Trophoblast cell (in vitro differentiated cells and primary cell): Measurements from ENCODE around the gene RSAD2.

Source experiments
- DNase-seq, 2 donors: peaks; one replicate each; pipeline ENCODE4 v3.0.0-alpha.2; 2016
- H2AFZ ChIP-seq: 2 replicates; pipeline ENCODE4 v1.6.1; 2013; ENCODE audit warnings: low read length, moderate library complexity, mild to moderate bottlenecking; ENCODE audit not compliant: insufficient read depth, poor library complexity
- H2AK5ac ChIP-seq: 2 replicates; pipeline ENCODE4 v1.6.1; 2013; ENCODE audit warnings: mild to moderate bottlenecking, low read length
- H2BK120ac ChIP-seq: 2 replicates; pipeline ENCODE4 v1.6.1; 2013; ENCODE audit warnings: low read length, mild to moderate bottlenecking, moderate library complexity; ENCODE audit not compliant: insufficient read depth, poor library complexity
- H2BK12ac ChIP-seq: 2 replicates; pipeline ENCODE4 v1.6.1; 2013; ENCODE audit warnings: mild to moderate bottlenecking, low read length, moderate library complexity
- H2BK5ac ChIP-seq: 2 replicates; pipeline ENCODE4 v1.6.1; 2013; ENCODE audit warnings: low read length, low read depth, moderate library complexity, mild to moderate bottlenecking; ENCODE audit not compliant: poor library complexity
- H3K14ac ChIP-seq: 2 replicates; pipeline ENCODE4 v1.6.1; 2013; ENCODE audit warnings: mild to moderate bottlenecking, low read length
- H3K18ac ChIP-seq: 2 replicates; pipeline ENCODE4 v1.6.1; 2013; ENCODE audit warnings: mild to moderate bottlenecking, low read length
- H3K23ac ChIP-seq: 2 replicates; pipeline ENCODE4 v1.6.1; 2013; ENCODE audit warnings: low read length
- H3K27ac ChIP-seq: 2 replicates; pipeline ENCODE4 v1.5.1; 2013; ENCODE audit warnings: low read depth, mild to moderate bottlenecking, inconsistent platforms, low read length, moderate library complexity
- H3K27me3 ChIP-seq: 2 replicates; pipeline ENCODE4 v1.6.1; 2013; ENCODE audit warnings: inconsistent platforms, mild to moderate bottlenecking, low read length, moderate library complexity; ENCODE audit not compliant: insufficient read depth
- H3K36me3 ChIP-seq, 2 experiments: 1 replicate in 1 of 2; 2 replicates in 1 of 2; pipeline ENCODE4 v1.6.1; 2013; ENCODE audit warnings: low read length in 2 of 2, mild to moderate bottlenecking in 2 of 2, moderate library complexity in 1 of 2; ENCODE audit not compliant: insufficient read depth in 2 of 2, control insufficient read depth in 1 of 2
- H3K4ac ChIP-seq: 2 replicates; pipeline ENCODE4 v1.6.1; 2013; ENCODE audit warnings: low read depth, mild to moderate bottlenecking, low read length, moderate library complexity
- H3K4me1 ChIP-seq, 2 experiments: 1 replicate in 1 of 2; 2 replicates in 1 of 2; pipeline ENCODE4 v1.6.1; 2013; ENCODE audit warnings: low read length in 2 of 2, mild to moderate bottlenecking in 2 of 2, moderate library complexity in 1 of 2; ENCODE audit not compliant: insufficient read depth in 2 of 2, control insufficient read depth in 1 of 2
- H3K4me2 ChIP-seq: 2 replicates; pipeline ENCODE4 v1.6.1; 2013; ENCODE audit warnings: inconsistent platforms, mild to moderate bottlenecking, low read length, moderate library complexity
- H3K4me3 ChIP-seq: 2 replicates; pipeline ENCODE4 v1.5.1; 2013; ENCODE audit warnings: mild to moderate bottlenecking, low read depth, low read length, inconsistent platforms
- H3K79me1 ChIP-seq: one replicate; pipeline ENCODE4 v1.6.1; 2013; ENCODE audit warnings: low read length
- H3K79me2 ChIP-seq: 2 replicates; pipeline ENCODE4 v1.6.1; 2013; ENCODE audit warnings: low read length, mild to moderate bottlenecking; ENCODE audit not compliant: control insufficient read depth, insufficient read depth, poor library complexity
- H3K9ac ChIP-seq: 2 replicates; pipeline ENCODE4 v1.6.1; 2013; ENCODE audit warnings: mild to moderate bottlenecking, low read length
- H3K9me3 ChIP-seq: 2 replicates; pipeline ENCODE4 v1.6.1; 2013; ENCODE audit warnings: low read depth, mild to moderate bottlenecking, control low read depth, inconsistent platforms, low read length; ENCODE audit not compliant: insufficient read depth
- H4K12ac ChIP-seq: 2 replicates; pipeline ENCODE4 v1.6.1; 2013; ENCODE audit warnings: low read depth, mild to moderate bottlenecking, low read length, moderate library complexity
- H4K8ac ChIP-seq: 2 replicates; pipeline ENCODE4 v1.6.1; 2013; ENCODE audit warnings: low read depth, mild to moderate bottlenecking, low read length, moderate library complexity
- H4K91ac ChIP-seq: one replicate; pipeline ENCODE4 v1.6.1; 2013; ENCODE audit warnings: low read depth, mild to moderate bottlenecking, low read length, moderate library complexity
- WGBS: extraction: QIAGEN DNeasy Blood & Tissue Kit; methylation state at CpG from one replicate; pipeline ENCODE4 v1.1.7; 2013; ENCODE audit warnings: missing lambda C conversion rate; ENCODE audit not compliant: insufficient read length, insufficient coverage; ENCODE audit errors: extremely low coverage; 5-methylcytosine and 5-hydroxymethylcytosine counted together

RSAD2 gene

DNA sequence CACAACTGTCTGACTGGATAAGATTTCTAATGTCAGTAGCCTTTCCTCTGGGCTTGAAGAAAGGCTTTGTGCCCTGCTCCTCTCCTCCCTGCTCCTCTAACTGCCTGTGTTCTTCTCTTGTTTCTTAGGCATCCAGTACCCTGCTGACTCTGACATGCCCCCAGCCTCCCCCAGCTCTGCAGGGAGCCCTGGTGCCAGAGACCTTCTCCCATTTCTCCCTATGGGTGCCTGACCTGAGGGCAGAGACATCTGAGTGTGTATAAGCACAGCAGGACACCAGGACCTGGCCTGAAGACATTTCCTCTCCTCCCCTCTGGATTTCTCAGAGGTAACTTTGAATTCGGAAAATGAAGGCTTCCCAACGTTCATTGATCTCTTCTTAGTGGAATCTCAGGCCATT lies 63.2 kb downstream of the RSAD2 start:
- H4K91ac ChIP-seq: no peak overlapping the region
- H2BK120ac ChIP-seq: no peak overlapping the region
- H3K18ac ChIP-seq: no peak overlapping the region
- DNase-seq: no peak
- H3K4me3 ChIP-seq: no peak overlapping the region
- WGBS: no CpG with 5 or more reads among the region's 2 CpGs
- no peaks in the 10 kb centered on the region for H3K27me3 ChIP-seq
- H3K9me3 ChIP-seq: no peaks in the 10 kb centered on the region
- no peak overlapping the region for H2AFZ ChIP-seq
- no peak overlapping the region for H4K8ac ChIP-seq
- no peak overlapping the region for H3K4ac ChIP-seq
- H3K4me2 ChIP-seq: no peak overlapping the region
- no peaks in the 10 kb centered on the region for H3K79me1 ChIP-seq
- no peaks in the 10 kb centered on the region for H3K79me2 ChIP-seq
- H3K9ac ChIP-seq: no peak overlapping the region
- H3K36me3 ChIP-seq: peaks cover 3 to 9% of the 10 kb centered on the region in 2 experiments
- H3K4me1 ChIP-seq: no peaks in the 10 kb centered on the region
- no peak overlapping the region for H2BK12ac ChIP-seq
- no peak overlapping the region for H3K14ac ChIP-seq
- H3K27ac ChIP-seq: no peak overlapping the region
- peak overlapping the region; percentile 93 for H3K23ac ChIP-seq
- no peak overlapping the region for H2BK5ac ChIP-seq
- H2AK5ac ChIP-seq: no peak overlapping the region
- no peak overlapping the region for H4K12ac ChIP-seq

DNA sequence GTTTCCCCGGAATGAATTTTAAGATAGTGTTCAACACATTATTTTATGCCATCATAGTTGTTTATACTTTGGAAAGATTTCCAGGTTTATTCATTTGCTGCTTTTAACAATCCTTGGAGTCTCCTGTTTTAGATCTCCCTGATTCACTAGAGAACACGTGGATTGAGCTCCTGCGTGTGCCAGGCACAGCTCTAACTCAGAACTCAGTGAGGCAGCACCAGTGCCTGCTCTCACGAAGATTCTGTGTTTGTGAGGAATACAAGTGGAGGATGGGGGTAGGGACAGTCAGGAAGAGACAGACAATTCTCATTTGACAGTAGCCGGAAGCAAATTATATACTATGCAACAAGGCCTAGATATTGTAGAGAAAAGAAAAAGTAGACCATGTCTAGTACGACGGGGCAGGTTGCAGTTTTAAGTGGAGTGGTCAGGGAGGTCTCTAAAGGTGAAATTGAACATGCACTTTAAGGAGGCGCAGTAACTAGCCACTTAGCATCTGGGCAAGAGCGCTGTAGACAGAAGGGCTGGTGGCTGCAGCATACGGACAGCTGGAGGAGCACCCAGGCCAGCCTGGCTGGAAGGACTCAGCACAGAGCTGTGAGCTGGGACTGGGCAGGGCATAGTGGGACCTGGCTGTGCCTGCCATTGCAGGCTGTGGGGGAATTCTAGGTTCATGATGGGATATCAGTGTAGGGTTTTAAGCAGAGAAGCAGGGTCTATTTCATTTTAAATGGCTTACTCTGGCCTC lies 63.9 kb downstream of the RSAD2 start:
- Histone ChIP-seq H4K91ac (no peak overlapping the region), H3K27me3 (no peaks in the 10 kb centered on the region), H2BK5ac (no peak overlapping the region), H3K4me2 (no peak overlapping the region), H3K18ac (no peak overlapping the region), H3K9ac (no peak overlapping the region), H2AK5ac (no peak overlapping the region), H3K4me3 (no peak overlapping the region), H3K23ac (no peak overlapping the region), H4K12ac (no peak overlapping the region), H3K4ac (no peak overlapping the region), H2BK12ac (no peak overlapping the region), H3K79me1 (no peaks in the 10 kb centered on the region), H2BK120ac (no peak overlapping the region), H3K14ac (no peak overlapping the region), H2AFZ (no peak overlapping the region), H3K9me3 (no peaks in the 10 kb centered on the region), H3K36me3 (peaks cover 3 to 9% of the 10 kb centered on the region in 2 experiments), H4K8ac (no peak overlapping the region), H3K27ac (no peak overlapping the region), H3K4me1 (no peaks in the 10 kb centered on the region), H3K79me2 (no peaks in the 10 kb centered on the region)
- no peak for DNase-seq
- WGBS: no CpG with 5 or more reads among the region's 10 CpGs

DNA sequence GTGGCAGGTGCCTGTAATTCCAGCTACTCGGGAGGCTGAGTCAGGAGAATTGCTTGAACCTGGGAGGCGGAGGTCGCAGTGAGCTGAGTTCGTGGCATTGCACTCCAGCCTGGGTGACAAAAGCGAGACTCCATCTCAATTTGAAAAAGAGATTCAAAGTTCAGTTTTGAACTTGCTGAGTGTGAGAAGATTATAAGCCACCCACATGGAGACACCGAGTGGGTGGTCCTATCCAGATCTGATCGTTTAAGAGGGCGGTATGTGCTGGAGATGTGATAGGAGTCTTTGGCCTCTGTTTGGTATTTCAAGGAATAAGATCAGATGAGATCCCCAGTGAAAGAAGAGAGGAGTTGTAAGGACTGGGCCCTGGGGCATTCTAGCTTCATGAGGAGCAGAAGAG lies 65.3 kb downstream of the RSAD2 start:
- no peak for DNase-seq
- Histone ChIP-seq H3K4me1 (no peaks in the 10 kb centered on the region), H3K4me3 (no peak overlapping the region), H4K91ac (no peak overlapping the region), H2AFZ (no peak overlapping the region), H2BK5ac (no peak overlapping the region), H4K12ac (no peak overlapping the region), H2BK12ac (no peak overlapping the region), H3K27me3 (no peaks in the 10 kb centered on the region), H4K8ac (no peak overlapping the region), H3K4me2 (no peak overlapping the region), H3K36me3 (peaks cover 4 to 9% of the 10 kb centered on the region in 2 experiments), H3K4ac (no peak overlapping the region), H2BK120ac (no peak overlapping the region), H3K9ac (no peak overlapping the region), H3K27ac (no peak overlapping the region), H3K79me2 (no peaks in the 10 kb centered on the region), H3K23ac (no peak overlapping the region), H2AK5ac (no peak overlapping the region), H3K18ac (no peak overlapping the region), H3K79me1 (no peaks in the 10 kb centered on the region), H3K9me3 (no peaks in the 10 kb centered on the region), H3K14ac (no peak overlapping the region)
- WGBS: no CpG with 5 or more reads among the region's 8 CpGs

DNA sequence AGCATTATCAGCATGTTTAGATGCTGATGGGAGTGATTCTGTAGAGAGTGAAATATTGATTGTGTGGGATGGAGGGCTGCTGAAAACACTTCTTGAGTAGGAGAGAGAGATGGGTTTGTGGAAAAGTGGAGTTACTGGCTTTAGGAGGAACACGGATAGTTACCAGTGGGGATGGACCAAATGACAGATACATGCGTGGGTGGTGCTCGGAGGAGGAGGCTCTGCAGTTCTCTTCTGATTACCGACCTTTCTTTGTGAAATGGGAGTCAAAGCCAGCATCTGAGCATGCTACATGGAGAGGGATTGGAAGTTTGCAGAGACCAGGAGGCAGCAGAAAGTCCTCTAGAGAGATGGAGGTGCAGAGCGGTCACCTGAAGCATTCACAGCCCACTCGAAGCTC lies 65.9 kb downstream of the RSAD2 start:
- no peak overlapping the region for H3K4me3 ChIP-seq
- no peak overlapping the region for H3K27ac ChIP-seq
- no peak overlapping the region for H3K4ac ChIP-seq
- WGBS: no CpG with 5 or more reads among the region's 6 CpGs
- H3K18ac ChIP-seq: no peak overlapping the region
- H3K9me3 ChIP-seq: no peaks in the 10 kb centered on the region
- no peaks in the 10 kb centered on the region for H3K79me2 ChIP-seq
- H3K36me3 ChIP-seq: peaks cover 4 to 9% of the 10 kb centered on the region in 2 experiments
- no peak overlapping the region for H2AFZ ChIP-seq
- no peaks in the 10 kb centered on the region for H3K4me1 ChIP-seq
- no peak for DNase-seq
- no peaks in the 10 kb centered on the region for H3K79me1 ChIP-seq
- no peak overlapping the region for H2BK12ac ChIP-seq
- H2BK120ac ChIP-seq: no peak overlapping the region
- H3K9ac ChIP-seq: no peak overlapping the region
- no peak overlapping the region for H3K4me2 ChIP-seq
- H3K23ac ChIP-seq: no peak overlapping the region
- no peaks in the 10 kb centered on the region for H3K27me3 ChIP-seq
- no peak overlapping the region for H2BK5ac ChIP-seq
- no peak overlapping the region for H2AK5ac ChIP-seq
- H4K91ac ChIP-seq: no peak overlapping the region
- H4K12ac ChIP-seq: no peak overlapping the region
- H3K14ac ChIP-seq: no peak overlapping the region
- H4K8ac ChIP-seq: no peak overlapping the region
